AG08395 (cell line): Measurements from ENCODE around the gene NPFF.
"Not testable (repeated sequence)": the region's sequence is repeated elsewhere in the genome, so short reads cannot be mapped to it uniquely, and the experiment has no call there.

Experiments
- DNase-seq: peaks from one replicate; pipeline ENCODE4 v3.0.0; 2012; ENCODE audit warnings: mixed read lengths, low spot score

Gene NPFF

GRCh38 chr12:53506881-53507602, at the start of gene NPFF:
NPFF (minus strand) TSS chr12:53507484; CDS start chr12:53507474, 10 bp downstream.
- DNase-seq = no peak

GRCh38 chr12:53552361-53553327, 45.4 kb upstream of the NPFF start:
- DNase-seq = no peak

GRCh38 chr12:53551889-53552291, 44.6 kb upstream of the NPFF start:
- no peak for DNase-seq

GRCh38 chr12:53550595-53550994, 43.3 kb upstream of the NPFF start:
- DNase-seq = no peak

GRCh38 chr12:53550131-53550530, 42.8 kb upstream of the NPFF start:
- DNase-seq = not testable (repeated sequence)

GRCh38 chr12:53548354-53548753, 41.1 kb upstream of the NPFF start:
- not testable (repeated sequence) for DNase-seq

- DNase-seq = peak; percentile 83
Observed at GRCh38 chr12:53543539-53543938, 36.3 kb upstream of the NPFF start.

- no peak for DNase-seq
Observed at GRCh38 chr12:53539526-53539925, 32.2 kb upstream of the NPFF start.

- DNase-seq = peak; percentile 35
Observed at GRCh38 chr12:53538209-53538689, 31.0 kb upstream of the NPFF start.

GRCh38 chr12:53536962-53537361, 29.7 kb upstream of the NPFF start:
- no peak for DNase-seq

GRCh38 chr12:53533471-53533870, 26.2 kb upstream of the NPFF start:
- no peak for DNase-seq

- DNase-seq = no peak
Observed at GRCh38 chr12:53532524-53533445, 25.5 kb upstream of the NPFF start.

- no peak for DNase-seq
Observed at GRCh38 chr12:53532021-53532420, 24.7 kb upstream of the NPFF start.

GRCh38 chr12:53530920-53531319, 23.6 kb upstream of the NPFF start:
- DNase-seq = peak; percentile 40

- no peak for DNase-seq
Observed at GRCh38 chr12:53530061-53530460, 22.8 kb upstream of the NPFF start.

GRCh38 chr12:53524476-53524875, 17.2 kb upstream of the NPFF start:
- no peak for DNase-seq

GRCh38 chr12:53523131-53523530, 15.8 kb upstream of the NPFF start:
- DNase-seq = no peak

GRCh38 chr12:53518381-53518780, 11.1 kb upstream of the NPFF start:
- DNase-seq = no peak

- DNase-seq = no peak
Observed at GRCh38 chr12:53516758-53517455, 9.6 kb upstream of the NPFF start.

- DNase-seq = no peak
Observed at GRCh38 chr12:53515291-53515680, 8.0 kb upstream of the NPFF start.

- DNase-seq = no peak
Observed at GRCh38 chr12:53514628-53515290, 7.5 kb upstream of the NPFF start.
